GM19463 (cell line): ENCODE data around the gene EFHC1.

Source experiments
- ATAC-seq: cut with Tn5 transposase; IDR thresholded peaks from one replicate; pipeline ENCODE4 v1.9.1; 2021; ENCODE audit warnings: mild to moderate bottlenecking, moderate library complexity; ENCODE audit not compliant: unreplicated experiment

EFHC1 gene

GRCh38 chr6:52551483-52552277 is 131.5 kb downstream of the EFHC1 start:
- no peak for ATAC-seq

- ATAC-seq: peak; percentile 91
These were observed 132.1 kb downstream of the EFHC1 start for GRCh38 chr6:52552278-52552643.

GRCh38 chr6:52553158-52553557 is 133.0 kb downstream of the EFHC1 start:
- ATAC-seq: no peak

GRCh38 chr6:52553719-52554118 is 133.6 kb downstream of the EFHC1 start:
- no peak for ATAC-seq

GRCh38 chr6:52554684-52555280 is 134.6 kb downstream of the EFHC1 start:
- no peak for ATAC-seq

- no peak for ATAC-seq
These were observed 135.5 kb downstream of the EFHC1 start for GRCh38 chr6:52555518-52556233.

- no peak for ATAC-seq
These were observed 137.5 kb downstream of the EFHC1 start for GRCh38 chr6:52557389-52558265.

GRCh38 chr6:52558266-52559000 is 138.3 kb downstream of the EFHC1 start:
- ATAC-seq: no peak

- ATAC-seq: no peak
These were observed 140.3 kb downstream of the EFHC1 start for GRCh38 chr6:52560462-52560861.

GRCh38 chr6:52562911-52563310 is 142.8 kb downstream of the EFHC1 start:
- no peak for ATAC-seq

GRCh38 chr6:52564856-52565255 is 144.7 kb downstream of the EFHC1 start:
- ATAC-seq: no peak

- ATAC-seq: peak; percentile 78
These were observed 146.1 kb downstream of the EFHC1 start for GRCh38 chr6:52566201-52566600.

- ATAC-seq: no peak
These were observed 146.7 kb downstream of the EFHC1 start for GRCh38 chr6:52566853-52567279.

GRCh38 chr6:52568320-52568719 is 148.2 kb downstream of the EFHC1 start:
- ATAC-seq: no peak

GRCh38 chr6:52570291-52570700 is 150.2 kb downstream of the EFHC1 start:
- ATAC-seq: no peak

GRCh38 chr6:52571099-52571755 is 151.1 kb downstream of the EFHC1 start:
- no peak for ATAC-seq

GRCh38 chr6:52572536-52572935 is 152.4 kb downstream of the EFHC1 start:
- ATAC-seq: no peak

- ATAC-seq: no peak
These were observed 153.2 kb downstream of the EFHC1 start for GRCh38 chr6:52573295-52573694.
